Activated CD8-positive, alpha-beta T cell treated with anti-CD3 and anti-CD28 coated beads for 36 hours (primary cell): ENCODE measurements around the gene UBXN10. TPM values are rescaled to one million over a fixed set of nuclear protein-coding genes. Genes with fewer than 3 reads are reported as not detected.

Experiments
- ATAC-seq: fragments of 200-7000 bp; cut with Tn5 transposase; one replicate; pipeline ENCODE4 v1.10.0; 2021; ENCODE audit warnings: mild to moderate bottlenecking, moderate library complexity
- CTCF ChIA-PET: fragments of 350-600 bp; sonication (Branson Sonifier 250); formaldehyde crosslinking; loops from one replicate; lab custom pipeline; 2021; ENCODE audit warnings: antibody characterized with exemption; lab: Charles Lee
- POLR2A ChIA-PET: fragments of 350-600 bp; sonication (Branson Sonifier 250); formaldehyde crosslinking; loops from one replicate; lab custom pipeline; 2021; ENCODE audit warnings: antibody characterized with exemption; lab: Charles Lee
- DNase-seq: peaks from one replicate; pipeline ENCODE4 v3.0.0-alpha.2; 2020
- H3K27ac Mint-ChIP-seq: one replicate; pipeline ENCODE4 v1.8.0; 2021; ENCODE audit warnings: mild to moderate bottlenecking, mixed read lengths
- H3K27me3 Mint-ChIP-seq: one replicate; pipeline ENCODE4 v1.8.0; 2021; ENCODE audit warnings: mixed read lengths
- H3K36me3 Mint-ChIP-seq: one replicate; pipeline ENCODE4 v1.8.0; 2021; ENCODE audit warnings: low read depth, mixed read lengths
- H3K4me1 Mint-ChIP-seq: one replicate; pipeline ENCODE4 v1.8.0; 2021; ENCODE audit warnings: low read depth, mixed read lengths
- H3K4me3 Mint-ChIP-seq: one replicate; pipeline ENCODE4 v1.8.0; 2021; ENCODE audit warnings: mild to moderate bottlenecking, moderate library complexity, mixed read lengths
- H3K9me3 Mint-ChIP-seq: one replicate; pipeline ENCODE4 v1.8.0; 2021; ENCODE audit warnings: mixed read lengths
- intact Hi-C: fragments of 100-400 bp; cut with micrococcal nuclease; formaldehyde crosslinking; loops from one replicate; pipeline ENCODE4 v1.10.0; 2022
- total RNA-seq, 2 experiments: library from RNA; stranded (reverse); gene quantifications; one replicate each; pipeline ENCODE4 v1.2.3, GENCODE V29; 2021
- TF ChIP-seq, protein P1 (sequence below): fragments of 200-600 bp; IDR thresholded peaks from one replicate; pipeline ENCODE4 v1.8.0; 2022; ENCODE audit warnings: antibody characterized with exemption, mild to moderate bottlenecking

The UBXN10 gene
- total RNA-seq, 2 experiments from 2014 or later, result 0.34 to 0.45 TPM

DNA sequence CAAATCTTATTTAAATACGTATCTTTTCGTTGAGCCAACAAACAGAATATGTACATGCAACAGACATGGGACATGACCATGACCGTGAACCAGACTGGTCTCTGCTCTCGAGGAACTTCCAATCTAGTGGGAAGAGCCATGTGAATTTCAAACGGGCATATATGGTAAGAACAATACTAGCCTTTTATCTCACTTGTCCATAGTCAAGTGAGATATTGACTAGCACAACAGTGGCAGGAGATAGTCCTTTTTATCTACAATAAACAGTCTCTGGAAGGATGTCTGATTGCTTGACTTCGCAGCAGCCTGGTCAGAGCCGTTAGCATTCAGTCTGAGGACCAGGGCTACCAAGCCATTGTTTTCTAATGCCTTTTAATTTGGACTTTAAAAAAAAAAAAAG is 13.0 kb downstream of the UBXN10 start:
- TF ChIP-seq, protein P1, sequence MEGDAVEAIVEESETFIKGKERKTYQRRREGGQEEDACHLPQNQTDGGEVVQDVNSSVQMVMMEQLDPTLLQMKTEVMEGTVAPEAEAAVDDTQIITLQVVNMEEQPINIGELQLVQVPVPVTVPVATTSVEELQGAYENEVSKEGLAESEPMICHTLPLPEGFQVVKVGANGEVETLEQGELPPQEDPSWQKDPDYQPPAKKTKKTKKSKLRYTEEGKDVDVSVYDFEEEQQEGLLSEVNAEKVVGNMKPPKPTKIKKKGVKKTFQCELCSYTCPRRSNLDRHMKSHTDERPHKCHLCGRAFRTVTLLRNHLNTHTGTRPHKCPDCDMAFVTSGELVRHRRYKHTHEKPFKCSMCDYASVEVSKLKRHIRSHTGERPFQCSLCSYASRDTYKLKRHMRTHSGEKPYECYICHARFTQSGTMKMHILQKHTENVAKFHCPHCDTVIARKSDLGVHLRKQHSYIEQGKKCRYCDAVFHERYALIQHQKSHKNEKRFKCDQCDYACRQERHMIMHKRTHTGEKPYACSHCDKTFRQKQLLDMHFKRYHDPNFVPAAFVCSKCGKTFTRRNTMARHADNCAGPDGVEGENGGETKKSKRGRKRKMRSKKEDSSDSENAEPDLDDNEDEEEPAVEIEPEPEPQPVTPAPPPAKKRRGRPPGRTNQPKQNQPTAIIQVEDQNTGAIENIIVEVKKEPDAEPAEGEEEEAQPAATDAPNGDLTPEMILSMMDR, result no peak
- no peak overlapping the region for H3K4me3 Mint-ChIP-seq
- ATAC-seq, result no peak
- DNase-seq, result no peak
- no peaks in the 10 kb centered on the region for H3K9me3 Mint-ChIP-seq
- peaks cover 4% of the 10 kb centered on the region for H3K4me1 Mint-ChIP-seq
- intact Hi-C loops, result loop anchor here (5.0 kb wide), 1 partner anchor 37 kb away; no protein-coding TSS in a partner anchor
- H3K27me3 Mint-ChIP-seq, result peaks cover 29% of the 10 kb centered on the region
- no peaks in the 10 kb centered on the region for H3K36me3 Mint-ChIP-seq
- ChIA-PET POLR2A (no interaction called here), CTCF (no interaction called here)
- no peak overlapping the region for H3K27ac Mint-ChIP-seq

DNA sequence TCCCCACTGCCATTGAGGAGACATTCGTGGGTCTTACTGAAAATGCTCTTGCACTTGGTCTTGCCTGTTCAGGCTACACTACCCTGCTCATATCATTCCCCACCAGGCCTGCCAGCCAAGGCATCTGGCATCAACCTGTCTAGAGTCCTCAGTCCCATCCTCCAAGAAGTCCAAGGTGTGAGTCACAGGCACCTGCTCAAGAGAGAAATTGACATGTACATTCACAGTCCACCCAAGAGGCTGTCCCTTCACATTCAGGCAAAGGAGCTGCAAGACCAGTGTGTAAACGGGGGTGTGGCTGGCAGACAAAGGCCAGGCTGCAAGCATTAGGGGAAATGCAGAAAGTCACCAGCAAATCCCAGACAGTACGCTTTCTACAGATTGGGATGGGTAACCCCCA is 13.5 kb downstream of the UBXN10 start:
- TF ChIP-seq, protein P1, result no peak
- Mint-ChIP-seq H3K27me3 (peaks cover 27% of the 10 kb centered on the region), H3K36me3 (no peaks in the 10 kb centered on the region), H3K4me3 (no peak overlapping the region), H3K27ac (no peak overlapping the region), H3K9me3 (no peaks in the 10 kb centered on the region), H3K4me1 (peaks cover 4% of the 10 kb centered on the region)
- ChIA-PET POLR2A (no interaction called here), CTCF (no interaction called here)
- no peak for DNase-seq
- intact Hi-C loops, result loop anchor here (5.0 kb wide), 1 partner anchor 37 kb away; no protein-coding TSS in a partner anchor
- ATAC-seq, result no peak

DNA sequence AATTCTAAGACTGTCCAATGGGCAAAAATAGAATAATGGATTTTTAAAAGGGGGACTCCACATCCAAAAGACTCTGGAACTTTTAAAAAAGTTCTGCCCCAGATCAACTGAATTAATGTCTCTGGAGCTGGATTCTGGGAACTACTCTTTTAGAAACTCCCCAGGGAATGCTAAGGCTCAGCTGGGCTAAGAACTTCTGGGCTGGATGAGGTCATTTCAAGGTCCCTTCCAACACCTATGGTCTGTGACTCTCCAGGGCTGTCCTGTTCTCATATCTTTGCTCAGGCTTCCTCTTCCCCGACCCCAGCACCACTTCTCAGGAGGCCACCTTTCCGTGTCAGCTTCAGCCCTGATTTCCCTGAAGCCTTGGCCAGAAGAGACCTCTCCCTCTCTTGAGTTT is 13.9 kb downstream of the UBXN10 start:
- DNase-seq, result no peak
- Mint-ChIP-seq H3K4me3 (no peak overlapping the region), H3K9me3 (no peaks in the 10 kb centered on the region), H3K4me1 (peaks cover 4% of the 10 kb centered on the region), H3K36me3 (no peaks in the 10 kb centered on the region), H3K27me3 (peaks cover 24% of the 10 kb centered on the region), H3K27ac (no peak overlapping the region)
- no peak for ATAC-seq
- POLR2A ChIA-PET, result no interaction called here
- TF ChIP-seq, protein P1, result no peak
- intact Hi-C loops, result loop anchor here (5.0 kb wide), 1 partner anchor 38 kb away; no protein-coding TSS in a partner anchor
- CTCF ChIA-PET, result no interaction called here

DNA sequence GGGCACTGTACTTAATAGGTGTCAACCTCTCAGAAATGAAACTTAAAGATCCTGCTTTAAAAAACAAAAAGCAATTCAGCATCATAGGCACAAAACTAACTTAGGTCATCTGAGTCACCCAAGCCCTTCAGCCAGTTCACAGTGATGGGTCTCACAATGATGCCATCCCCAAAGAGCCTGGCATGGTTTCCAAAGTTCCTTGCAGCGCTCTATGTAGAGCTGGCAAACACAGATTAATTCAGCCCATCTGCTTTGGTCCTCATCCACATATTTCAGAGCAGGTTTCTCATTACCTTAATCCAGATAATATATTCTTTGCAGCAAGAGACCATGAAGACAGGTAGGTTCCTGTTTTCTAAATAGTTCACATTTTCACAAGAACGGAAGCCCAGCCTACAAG is 15.1 kb downstream of the UBXN10 start:
- no peaks in the 10 kb centered on the region for H3K9me3 Mint-ChIP-seq
- peaks cover 16% of the 10 kb centered on the region for H3K27me3 Mint-ChIP-seq
- POLR2A ChIA-PET, result no interaction called here
- intact Hi-C loops, result no loop called here
- H3K27ac Mint-ChIP-seq, result no peak overlapping the region
- CTCF ChIA-PET, result interaction anchor here (1.1 kb wide), 1 partner anchor 9 kb away, joined by 3 read pairs; no protein-coding TSS in a partner anchor
- no peaks in the 10 kb centered on the region for H3K4me1 Mint-ChIP-seq
- H3K36me3 Mint-ChIP-seq, result no peaks in the 10 kb centered on the region
- DNase-seq, result no peak
- TF ChIP-seq, protein P1, result no peak
- no peak overlapping the region for H3K4me3 Mint-ChIP-seq
- ATAC-seq, result no peak

DNA sequence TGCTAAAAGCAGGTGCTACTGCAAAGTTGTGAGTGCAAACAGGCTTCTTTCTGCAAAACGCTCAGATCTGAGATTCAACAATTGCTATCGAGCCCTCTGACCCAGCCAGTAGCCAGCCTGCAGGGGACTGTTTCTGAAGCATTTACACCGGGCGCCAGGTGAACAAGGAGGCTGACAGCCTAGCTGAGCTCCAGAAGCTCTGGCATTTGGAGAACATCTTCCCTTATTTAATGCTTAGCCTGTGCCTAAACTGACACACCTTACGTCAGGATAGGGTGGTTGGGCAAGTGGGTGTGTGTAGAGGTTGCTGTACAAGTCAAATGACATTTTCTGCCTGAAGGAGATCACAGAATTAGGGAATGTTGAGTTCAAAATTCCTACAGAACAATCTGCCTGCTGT is 16.3 kb downstream of the UBXN10 start:
- intact Hi-C loops, result no loop called here
- ATAC-seq (no peak), DNase-seq (no peak)
- CTCF ChIA-PET, result interaction anchor here (1.1 to 3.5 kb wide), 2 partner anchors 8 to 11 kb away, joined by 3 to 18 read pairs; no protein-coding TSS in a partner anchor
- no peaks in the 10 kb centered on the region for H3K9me3 Mint-ChIP-seq
- no peak overlapping the region for H3K27ac Mint-ChIP-seq
- peaks cover 15% of the 10 kb centered on the region for H3K27me3 Mint-ChIP-seq
- POLR2A ChIA-PET, result no interaction called here
- no peak overlapping the region for H3K4me3 Mint-ChIP-seq
- H3K36me3 Mint-ChIP-seq, result no peaks in the 10 kb centered on the region
- TF ChIP-seq, protein P1, result no peak
- H3K4me1 Mint-ChIP-seq, result no peaks in the 10 kb centered on the region
